Fibroblast of pulmonary artery (primary cell): ENCODE data around the gene CALHM2.

Source experiments
- DNase-seq: peaks from one replicate; pipeline ENCODE4 v3.0.0-alpha.2; 2010; ENCODE audit warnings: low read depth
- H3K4me3 ChIP-seq: replicated peaks from 2 replicates; pipeline ENCODE4 v1.5.1; 2011; ENCODE audit warnings: low read depth, mild to moderate bottlenecking, control low read depth, low read length, moderate library complexity
- CTCF ChIP-seq: IDR thresholded peaks from 2 replicates; pipeline ENCODE4 v1.5.1; 2011; ENCODE audit warnings: mild to moderate bottlenecking, control low read depth, low read length, inconsistent platforms; ENCODE audit errors: missing control alignments

The CALHM2 gene

GRCh38 chr10:103495321-103495720 is 43.2 kb upstream of the CALHM2 start:
- no peak for DNase-seq
- no peak for TF ChIP-seq CTCF
- no peak overlapping the region for H3K4me3 ChIP-seq

GRCh38 chr10:103493916-103494877 is 42.0 kb upstream of the CALHM2 start:
- TF ChIP-seq CTCF, result no peak
- DNase-seq, result no peak
- peak overlapping the region; percentile 40 for H3K4me3 ChIP-seq

GRCh38 chr10:103493362-103493915 is 41.3 kb upstream of the CALHM2 start, which contains the start of gene NEURL1:
Gene NEURL1 (plus strand): TSS chr10:103493705. CDS start chr10:103494388, 683 bp downstream.
- TF ChIP-seq CTCF, result no peak
- no peak for DNase-seq
- peak within 1 kb of the TSS; percentile 40 for H3K4me3 ChIP-seq

- TF ChIP-seq CTCF, result no peak
- H3K4me3 ChIP-seq, result no peak overlapping the region
- no peak for DNase-seq
Observed at GRCh38 chr10:103492655-103493261, 40.6 kb upstream of the CALHM2 start.

GRCh38 chr10:103491729-103492364 is 39.7 kb upstream of the CALHM2 start:
- no peak for TF ChIP-seq CTCF
- DNase-seq, result peak; percentile 90
- no peak overlapping the region for H3K4me3 ChIP-seq

- H3K4me3 ChIP-seq, result no peak overlapping the region
- no peak for TF ChIP-seq CTCF
- no peak for DNase-seq
Observed at GRCh38 chr10:103490986-103491314, 38.8 kb upstream of the CALHM2 start.
